HepG2 (cell line): ENCODE measurements around the gene LRP5. TPM values are rescaled to one million over a fixed set of nuclear protein-coding genes. Genes with fewer than 3 reads are reported as not detected.

Experiments used
- ATAC-seq: fragments of 200-7000 bp; cut with Tn5 transposase; 3 replicates; pipeline ENCODE4 v1.9.1; 2020; ENCODE audit warnings: mild to moderate bottlenecking, moderate library complexity
- BruUV-seq: library from RNA; stranded (reverse); fragments of 400-500 nt; replicated peaks from 2 replicates; lab custom pipeline; 2021; lab: Mats Ljungman, UMichigan
- CTCF ChIA-PET: fragments of 300-600 bp; formaldehyde crosslinking; extraction: SDS; loops from one replicate; lab custom pipeline; 2021; ENCODE audit warnings: low total read pairs, inconsistent platforms, low intra/inter-chr PET ratio; lab: Yijun Ruan, JAX
- POLR2A ChIA-PET: fragments of 350-600 bp; sonication (Branson Sonifier 250); formaldehyde crosslinking; loops from one replicate; lab custom pipeline; 2020; ENCODE audit warnings: antibody characterized with exemption, inconsistent platforms; lab: Yijun Ruan, JAX
- DNase-seq: peaks from one replicate; pipeline ENCODE4 v3.0.0-alpha.2; 2015; ENCODE audit warnings: low spot score
- FAIRE-seq: peaks from 3 replicates; lab custom pipeline; 2011; peaks lifted over from hg19 to GRCh38; lab: Jason Lieb, UNC
- H2AFZ ChIP-seq: one replicate; pipeline ENCODE4 v1.6.1; 2011; ENCODE audit warnings: low read length, inconsistent platforms
- H3K27ac ChIP-seq: fragments of 300-600 bp; 3 replicates; pipeline ENCODE4 v1.8.0; 2011; ENCODE audit warnings: mixed run types, mild to moderate bottlenecking, mixed read lengths, low read length, inconsistent platforms; ENCODE audit not compliant: insufficient read depth; ENCODE audit errors: extremely low read length
- H3K27me3 ChIP-seq, 2 experiments: fragments of 200-600 bp in 1 of 2; 2 replicates in 1 of 2; 3 replicates in 1 of 2; pipeline versions ENCODE4 v1.6.0 to v1.8.0; 2011; ENCODE audit warnings: low read length in 2 of 2, mild to moderate bottlenecking in 2 of 2, moderate library complexity in 2 of 2, inconsistent platforms in 1 of 2; ENCODE audit not compliant: insufficient read depth in 2 of 2, control insufficient read depth in 1 of 2
- H3K36me3 ChIP-seq, 2 experiments: fragments of 200-600 bp in 1 of 2; replicated peaks in 1 of 2; 2 replicates in 1 of 2; 3 replicates in 1 of 2; pipeline versions ENCODE4 v1.5.1 to v1.8.0; 2011; ENCODE audit warnings: low read length in 2 of 2, inconsistent platforms in 1 of 2; ENCODE audit not compliant: insufficient read depth in 2 of 2, control insufficient read depth in 1 of 2
- H3K4me1 ChIP-seq: 2 replicates; pipeline ENCODE4 v1.5.1; 2012; ENCODE audit warnings: low read length, inconsistent platforms; ENCODE audit not compliant: insufficient read depth
- H3K4me2 ChIP-seq: 2 replicates; pipeline ENCODE4 v1.6.0; 2011; ENCODE audit warnings: low read depth, low read length, inconsistent platforms
- H3K4me3 ChIP-seq, 3 experiments: fragments of 200-600 bp in 1 of 3; sonication (generic), shearing (Covaris generic) in 1 of 3; replicated peaks in 1 of 3; 2 replicates each; pipeline ENCODE4 v1.5.1; 2011 to 2016; ENCODE audit warnings: low read length in 3 of 3, inconsistent platforms in 2 of 3, low read depth in 2 of 3, mild to moderate bottlenecking in 2 of 3, control low read depth in 1 of 3, mixed read lengths in 1 of 3; ENCODE audit not compliant: insufficient read depth in 1 of 3
- H3K79me2 ChIP-seq: one replicate; pipeline ENCODE4 v1.6.1; 2011; ENCODE audit warnings: low read length, inconsistent platforms; ENCODE audit not compliant: insufficient read depth
- H3K9ac ChIP-seq: 2 replicates; pipeline ENCODE4 v1.6.0; 2011; ENCODE audit warnings: mild to moderate bottlenecking, low read depth, low read length, inconsistent platforms; ENCODE audit not compliant: insufficient read depth
- H3K9me3 ChIP-seq: 2 replicates; pipeline ENCODE4 v1.5.1; 2012; ENCODE audit warnings: mild to moderate bottlenecking, low read length
- H4K20me1 ChIP-seq: 2 replicates; pipeline ENCODE4 v1.6.0; 2011; ENCODE audit warnings: inconsistent platforms, mild to moderate bottlenecking, low read length, moderate library complexity; ENCODE audit not compliant: insufficient read depth
- CEBPZ ChIP-seq: IDR thresholded peaks from 2 replicates; pipeline ENCODE4 v1.6.1; 2012; ENCODE audit warnings: low read length, improper control_type of control experiment
- CREM ChIP-seq, 2 experiments: sonication (generic) in 1 of 2; formaldehyde crosslinking in 1 of 2; IDR thresholded peaks; 2 replicates each; pipeline versions ENCODE4 v1.4.0 to v1.6.1; 2016 to 2020; ENCODE audit warnings: antibody characterized with exemption in 1 of 2, mild to moderate bottlenecking in 1 of 2, missing genetic modification reagents in 1 of 2
- E2F2 ChIP-seq: sonication (generic); formaldehyde crosslinking; IDR thresholded peaks from 2 replicates; pipeline ENCODE4 v1.4.0; 2020; ENCODE audit warnings: missing genetic modification reagents, borderline replicate concordance
- EEA1 ChIP-seq: sonication (generic); formaldehyde crosslinking; IDR thresholded peaks from 2 replicates; pipeline ENCODE4 v1.5.1; 2020; ENCODE audit warnings: mild to moderate bottlenecking, missing genetic modification reagents, borderline replicate concordance
- HIVEP1 ChIP-seq: sonication (generic); formaldehyde crosslinking; IDR thresholded peaks from 2 replicates; pipeline ENCODE4 v1.4.0; 2020; ENCODE audit warnings: mild to moderate bottlenecking, missing genetic modification reagents
- HMG20B ChIP-seq: conservative IDR thresholded peaks from 2 replicates; pipeline ENCODE4 v1.6.1; 2016; ENCODE audit warnings: missing genetic modification reagents, missing compliant biosample characterization
- PCBP2 ChIP-seq: fragments of 200-400 bp; formaldehyde crosslinking; optimal IDR thresholded peaks from 2 replicates; pipeline ENCODE3; 2018; ENCODE audit warnings: low read length, low read depth; ENCODE audit not compliant: poor library complexity, severe bottlenecking
- SNRNP70 ChIP-seq: fragments of 200-400 bp; formaldehyde crosslinking; IDR thresholded peaks from 2 replicates; pipeline ENCODE4 v1.6.1; 2017; ENCODE audit warnings: mild to moderate bottlenecking, low read depth, low read length, moderate library complexity
- SOX6 ChIP-seq, 2 experiments: fragments of 450-650 bp in 1 of 2; sonication (generic) in 1 of 2; formaldehyde crosslinking in 1 of 2; IDR thresholded peaks; 2 replicates each; pipeline versions ENCODE4 v1.4.0 to v1.6.1; 2017 to 2020; ENCODE audit warnings: antibody characterized with exemption in 1 of 2, mild to moderate bottlenecking in 1 of 2, missing genetic modification reagents in 1 of 2
- ZC3H4 ChIP-seq: sonication (generic); formaldehyde crosslinking; IDR thresholded peaks from 2 replicates; pipeline ENCODE4 v1.4.0; 2020; ENCODE audit warnings: missing genetic modification reagents, borderline replicate concordance
- ZNF33A ChIP-seq: sonication (generic); formaldehyde crosslinking; IDR thresholded peaks from 2 replicates; pipeline ENCODE4 v1.5.1; 2020; ENCODE audit warnings: missing genetic modification reagents, mild to moderate bottlenecking, moderate library complexity, borderline replicate concordance
- ZNF75D ChIP-seq: sonication (generic); formaldehyde crosslinking; IDR thresholded peaks from 2 replicates; pipeline ENCODE4 v1.8.1; 2023; ENCODE audit warnings: missing genetic modification reagents, mild to moderate bottlenecking, borderline replicate concordance
- WGBS: methylation state at CpG from one replicate; pipeline ENCODE4 v1.1.6; 2017; ENCODE audit warnings: low lambda C conversion rate; 5-methylcytosine and 5-hydroxymethylcytosine counted together
- in situ Hi-C: cut with HindIII; loops from 2 replicates; pipeline ENCODE4 v1.10.0; 2017; ENCODE audit warnings: low pct_unique_long_range_greater_than_20kb; ENCODE audit not compliant: extremely low pct_ligation_motif_present
- intact Hi-C: fragments of 100-400 bp; cut with micrococcal nuclease; formaldehyde crosslinking; loops from one replicate; pipeline ENCODE4 v1.10.0; 2022; ENCODE audit not compliant: unreplicated experiment
- polyA plus RNA-seq, 8 experiments: library from polyadenylated mRNA; depleted of rRNA in 3 of 8; stranded (reverse) in 7 of 8; unstranded in 1 of 8; fragments of >200 nt; fragmentation: Illumina TruSeq in 4 of 8; extraction: Trizol in 4 of 8; gene quantifications; 2 replicates each; pipeline versions ENCODE4 v1.2.1 to v1.2.3, GENCODE V29; 2011 to 2016; ENCODE audit warnings: low read depth in 4 of 8, missing spikeins in 1 of 8, mixed read lengths in 1 of 8; ENCODE audit not compliant: insufficient read depth in 1 of 8
- total RNA-seq, 5 experiments: library from RNA; depleted of rRNA; stranded (reverse); fragments of >200 nt; fragmentation: Illumina TruSeq; extraction: Trizol; gene quantifications; 2 replicates each; pipeline ENCODE4 v1.2.3, GENCODE V29; 2016; ENCODE audit warnings: low read depth in 1 of 5

Gene LRP5
- total and polyA plus RNA-seq, 2 of the 13 experiments (the other 11 are each of a cell fraction or from before 2014, with no cell fraction given) = 40.4 to 64.0 TPM

DNA sequence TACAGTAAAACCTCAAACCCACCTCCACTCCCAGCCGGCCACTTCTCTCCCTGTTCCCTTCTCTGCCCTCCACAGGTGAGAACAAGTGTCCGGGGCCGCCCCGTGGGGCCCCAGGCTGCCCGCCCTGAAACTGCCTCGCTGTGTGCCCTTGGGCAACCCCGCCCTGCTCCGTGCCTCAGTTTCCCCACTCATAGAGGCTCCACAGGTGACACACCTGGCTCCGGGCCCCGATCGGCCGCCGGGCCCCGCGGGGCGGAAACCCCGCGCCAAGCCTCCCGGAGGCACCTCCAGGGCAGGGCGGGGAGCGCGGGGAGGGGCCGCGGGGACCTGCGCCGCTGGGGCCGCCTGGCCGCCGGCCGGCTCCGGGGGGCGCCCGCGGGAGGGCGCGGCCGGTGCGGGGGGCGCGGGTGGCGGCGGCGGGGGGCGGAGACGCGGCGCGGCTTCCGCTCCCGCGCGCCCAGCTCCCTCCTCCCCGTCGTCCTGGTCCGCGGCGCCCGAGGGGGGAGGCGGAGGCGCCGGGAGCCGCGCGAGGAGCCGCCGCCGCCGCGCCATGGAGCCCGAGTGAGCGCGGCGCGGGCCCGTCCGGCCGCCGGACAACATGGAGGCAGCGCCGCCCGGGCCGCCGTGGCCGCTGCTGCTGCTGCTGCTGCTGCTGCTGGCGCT is at the start of gene LRP5 (continued):
- TF ChIP-seq SOX6 (IDR thresholded peaks at IDR 0.05) (no peak), SOX6 (CRISPR knock-in tag; IDR thresholded peaks at IDR 0.05) (no peak), HIVEP1 (no peak), ZC3H4 (no peak), E2F2 (CRISPR knock-in tag) (no peak), SNRNP70 (no peak), CREM (IDR thresholded peaks at IDR 0.05) (no peak), CREM (CRISPR knock-in tag; IDR thresholded peaks at IDR 0.05) (no peak), ZNF33A (CRISPR knock-in tag) (no peak)

DNA sequence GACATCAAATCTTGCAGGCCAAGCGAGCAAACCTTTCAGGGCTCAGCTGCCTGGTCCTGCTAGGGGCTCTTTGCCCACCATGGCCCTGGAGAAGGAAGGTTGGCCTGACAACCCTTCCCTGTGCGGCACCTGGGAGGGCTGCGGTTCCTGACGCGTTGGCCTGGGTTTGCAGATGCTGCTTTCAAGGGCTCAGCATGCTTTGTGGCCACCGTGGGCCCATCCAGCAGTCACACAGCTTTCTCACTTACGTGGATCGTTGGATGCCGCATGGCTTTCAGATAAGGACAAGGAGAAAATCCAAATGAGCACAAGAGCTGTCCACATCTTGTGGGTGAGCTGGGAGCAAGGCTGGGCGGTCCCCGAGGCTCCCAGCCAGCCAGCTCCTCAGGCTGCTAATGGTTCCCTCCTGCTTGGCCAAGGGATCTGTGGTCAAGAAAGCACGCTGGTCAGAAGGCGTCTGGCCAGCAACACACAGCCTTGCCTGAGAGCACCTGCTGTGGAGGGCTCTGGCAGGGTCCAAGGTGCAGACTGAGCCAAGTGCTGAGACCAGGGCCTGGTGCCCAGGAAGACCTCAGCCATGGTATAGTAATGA is 48.9 kb upstream of the LRP5 start:
- in situ Hi-C loops (no loop called here), intact Hi-C loops (no loop called here)
- Histone ChIP-seq H3K27ac (no peak overlapping the region), H3K27me3 (no peaks in the 10 kb centered on the region), H3K9ac (no peak overlapping the region), H3K9me3 (no peaks in the 10 kb centered on the region), H3K4me2 (no peak overlapping the region), H3K4me1 (peaks cover 11% of the 10 kb centered on the region), H3K4me3 (no peak overlapping the region), H3K79me2 (peaks cover 5% of the 10 kb centered on the region), H2AFZ (no peak overlapping the region), H4K20me1 (no peaks in the 10 kb centered on the region), H3K36me3 (peaks cover 24 to 64% of the 10 kb centered on the region in 2 experiments)
- ChIA-PET CTCF (no interaction called here), POLR2A (interaction anchor here (1.3 kb wide), 1 partner anchor 34 kb away, joined by 5 read pairs; no protein-coding TSS in a partner anchor)
- BruUV-seq = no TSS peak
- TF ChIP-seq EEA1 (no peak), CEBPZ (no peak), HMG20B (CRISPR knock-in tag) (no peak), PCBP2 (no peak), ZNF75D (CRISPR knock-in tag) (no peak)
- ATAC-seq (no peak), DNase-seq (no peak), FAIRE-seq (no peak)
- 95% methylated on average over 11 of the region's 13 CpGs for WGBS
